Vagina (tissue), 2 donors: Measurements from ENCODE around the gene NSD2.

Experiments used
- POLR2A ChIP-seq, 2 donors: fragments of 450-650 bp; IDR thresholded peaks; one replicate each; pipeline ENCODE4 v1.6.1; 2017; ENCODE audit warnings: antibody characterized with exemption in 2 of 2, mild to moderate bottlenecking in 2 of 2, moderate library complexity in 2 of 2
- POLR2AphosphoS5 ChIP-seq, 2 donors: sonication (generic); formaldehyde crosslinking; IDR thresholded peaks; one replicate each; pipeline ENCODE4 v1.9.0; 2017; ENCODE audit warnings: antibody characterized with exemption in 2 of 2, mild to moderate bottlenecking in 2 of 2, low read depth in 1 of 2; ENCODE audit not compliant: insufficient read depth in 1 of 2
- TF ChIP-seq, protein P1 (sequence below), 3 experiments: fragments of 450-650 bp in 2 of 3; fragments of 200-600 bp in 1 of 3; sonication (generic) in 1 of 3; IDR thresholded peaks; one replicate each; pipeline ENCODE4 v1.5.1; 2017 to 2019; ENCODE audit warnings: antibody characterized with exemption in 3 of 3, mild to moderate bottlenecking in 2 of 3, moderate library complexity in 2 of 3

DNA sequence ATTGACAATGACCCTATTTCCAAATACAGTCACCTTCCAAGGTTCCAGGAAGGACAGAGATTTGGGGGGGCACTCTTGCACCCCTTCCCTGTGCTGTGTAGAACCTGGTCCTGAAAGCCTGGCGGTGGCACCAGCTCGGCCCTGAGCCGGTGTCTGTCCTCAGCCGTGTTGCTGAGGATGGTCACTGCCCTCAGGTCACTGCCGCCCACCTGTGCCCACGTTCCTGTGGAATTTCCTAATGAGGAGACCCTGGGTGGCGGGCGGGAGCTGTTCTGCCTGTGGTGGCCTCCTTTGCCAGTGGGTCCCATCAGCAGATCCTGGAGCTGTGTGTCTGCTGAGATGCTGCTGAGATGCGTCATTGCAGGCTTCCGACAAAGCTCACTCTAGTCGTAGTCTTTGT lies 104.7 kb downstream of the NSD2 start:
- no peak for TF ChIP-seq POLR2AphosphoS5 (IDR thresholded peaks at IDR 0.05; ENCODE audit: insufficient read depth in 1 of 2, low read depth in 1 of 2)
- no peak for TF ChIP-seq POLR2A (IDR thresholded peaks at IDR 0.05)
- TF ChIP-seq, protein P1, sequence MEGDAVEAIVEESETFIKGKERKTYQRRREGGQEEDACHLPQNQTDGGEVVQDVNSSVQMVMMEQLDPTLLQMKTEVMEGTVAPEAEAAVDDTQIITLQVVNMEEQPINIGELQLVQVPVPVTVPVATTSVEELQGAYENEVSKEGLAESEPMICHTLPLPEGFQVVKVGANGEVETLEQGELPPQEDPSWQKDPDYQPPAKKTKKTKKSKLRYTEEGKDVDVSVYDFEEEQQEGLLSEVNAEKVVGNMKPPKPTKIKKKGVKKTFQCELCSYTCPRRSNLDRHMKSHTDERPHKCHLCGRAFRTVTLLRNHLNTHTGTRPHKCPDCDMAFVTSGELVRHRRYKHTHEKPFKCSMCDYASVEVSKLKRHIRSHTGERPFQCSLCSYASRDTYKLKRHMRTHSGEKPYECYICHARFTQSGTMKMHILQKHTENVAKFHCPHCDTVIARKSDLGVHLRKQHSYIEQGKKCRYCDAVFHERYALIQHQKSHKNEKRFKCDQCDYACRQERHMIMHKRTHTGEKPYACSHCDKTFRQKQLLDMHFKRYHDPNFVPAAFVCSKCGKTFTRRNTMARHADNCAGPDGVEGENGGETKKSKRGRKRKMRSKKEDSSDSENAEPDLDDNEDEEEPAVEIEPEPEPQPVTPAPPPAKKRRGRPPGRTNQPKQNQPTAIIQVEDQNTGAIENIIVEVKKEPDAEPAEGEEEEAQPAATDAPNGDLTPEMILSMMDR (IDR thresholded peaks at IDR 0.05) = no peak
